T-helper 2 cell (primary cell): Measurements from ENCODE around the gene EFCAB11.

Experiments used
- DNase-seq, 5 experiments: peaks; one replicate each; pipeline versions ENCODE4 v3.0.0 to v3.0.0-alpha.2; 2012 to 2022

The EFCAB11 gene

GRCh38 chr14:89811954-89812575 lies 142.5 kb downstream of the EFCAB11 start:
- no peak for DNase-seq

GRCh38 chr14:89810101-89810500 lies 144.4 kb downstream of the EFCAB11 start:
- no peak for DNase-seq

DNA sequence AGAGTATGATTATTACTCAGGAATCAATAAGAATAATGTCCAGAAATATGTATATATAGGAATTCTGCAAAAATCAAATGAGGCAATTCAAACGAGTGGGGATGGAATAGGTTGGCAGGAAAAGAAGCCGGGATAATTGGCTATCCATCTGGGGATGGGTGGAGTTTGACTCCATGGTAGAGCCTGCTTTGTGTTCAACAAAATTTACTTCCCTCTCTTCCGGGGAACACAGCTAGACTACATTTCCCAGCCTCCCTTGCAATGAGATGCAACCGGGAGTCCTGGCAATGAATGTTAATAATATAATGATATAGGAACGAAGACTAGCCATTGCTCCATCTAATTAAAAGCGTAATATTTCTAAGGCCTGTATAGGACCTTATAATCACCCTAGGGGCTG lies 146.6 kb downstream of the EFCAB11 start:
- DNase-seq: no peak

DNA sequence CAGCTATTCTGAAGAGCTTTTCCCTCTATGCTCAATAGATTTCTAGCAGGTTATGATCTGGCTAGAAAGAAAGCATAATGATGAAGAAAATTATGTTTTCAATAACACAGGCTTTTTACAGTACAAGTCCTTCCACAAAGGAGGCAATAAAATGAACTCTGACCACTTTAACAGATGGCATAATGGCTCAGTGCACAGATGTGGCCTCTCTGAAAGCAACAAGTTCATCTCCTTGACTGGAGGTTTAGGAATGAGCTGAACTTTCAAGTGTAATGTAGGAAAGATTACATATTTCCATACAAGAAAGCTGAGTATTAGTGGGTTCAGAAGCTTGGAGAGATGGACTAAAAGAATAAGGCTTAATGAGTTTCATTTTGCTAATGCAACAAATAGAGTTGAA lies 147.4 kb downstream of the EFCAB11 start:
- no peak for DNase-seq

- DNase-seq: no peak
Observed at GRCh38 chr14:89806451-89806850, 148.1 kb downstream of the EFCAB11 start.

DNA sequence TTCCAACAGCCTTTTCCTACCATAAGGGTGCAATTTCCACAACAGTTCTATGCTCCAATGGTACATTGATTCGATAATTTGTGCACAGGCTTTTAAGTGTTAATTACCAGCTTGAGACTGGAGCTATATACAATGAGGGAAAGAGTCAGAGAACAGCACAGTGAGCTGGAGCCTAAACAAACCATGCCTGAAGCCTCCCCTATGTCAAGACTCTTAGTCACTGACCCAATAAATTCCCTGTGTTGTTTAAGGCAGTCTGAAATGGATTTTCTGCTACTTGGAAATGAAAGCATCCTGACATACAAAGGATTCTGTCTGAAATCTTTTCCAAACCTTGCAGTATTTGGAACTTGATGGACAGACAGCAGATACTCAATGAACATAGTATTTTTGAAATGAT lies 149.0 kb downstream of the EFCAB11 start:
- DNase-seq: no peak

GRCh38 chr14:89803542-89803941 lies 151.0 kb downstream of the EFCAB11 start:
- DNase-seq: no peak

- DNase-seq: no peak
Observed at GRCh38 chr14:89801136-89801535, 153.4 kb downstream of the EFCAB11 start.

GRCh38 chr14:89798212-89798773 lies 156.2 kb downstream of the EFCAB11 start:
- DNase-seq: no peak

DNA sequence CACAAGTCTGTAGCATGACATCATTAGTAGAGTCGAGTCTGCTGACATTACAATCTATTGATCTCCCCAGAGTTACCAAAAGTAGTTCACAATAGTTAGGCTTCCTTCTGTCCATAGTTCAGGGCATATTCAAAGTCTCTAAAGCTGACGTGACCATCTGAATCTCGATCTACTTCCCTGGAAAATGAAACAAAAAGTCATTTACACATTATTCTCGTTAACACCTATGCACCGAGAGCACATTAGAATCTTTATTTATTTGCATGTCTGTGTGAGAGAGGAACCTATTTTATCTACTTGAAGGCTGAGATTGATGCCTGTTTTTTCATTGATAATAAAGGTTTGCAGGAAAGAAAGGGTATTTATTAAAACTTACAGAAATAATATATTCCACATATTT lies 157.4 kb downstream of the EFCAB11 start:
- DNase-seq: no peak

- no peak for DNase-seq
Observed at GRCh38 chr14:89794096-89794495, 160.4 kb downstream of the EFCAB11 start.

- DNase-seq: no peak
Observed at GRCh38 chr14:89793367-89793716, 161.2 kb downstream of the EFCAB11 start.

GRCh38 chr14:89792489-89793366 lies 161.8 kb downstream of the EFCAB11 start:
- no peak for DNase-seq

DNA sequence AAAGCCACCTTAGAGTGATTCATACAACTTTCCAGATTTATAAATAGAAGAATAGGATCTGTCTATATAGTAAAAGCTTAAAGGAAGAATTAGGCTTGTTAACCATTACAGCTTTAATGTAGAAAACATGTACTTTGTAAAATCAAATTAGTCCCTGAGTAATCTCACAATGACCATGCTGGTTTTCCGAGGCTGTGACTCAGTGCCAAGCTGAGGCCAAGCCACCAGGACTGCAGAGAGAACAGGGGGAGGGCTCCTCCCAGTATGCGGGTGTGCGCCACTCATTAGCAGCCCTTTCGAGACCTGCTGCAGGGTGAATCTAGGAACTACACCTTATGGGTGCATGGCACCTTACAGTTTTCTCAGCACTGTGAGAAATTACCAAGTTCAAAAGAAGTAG lies 167.0 kb downstream of the EFCAB11 start:
- no peak for DNase-seq

- no peak for DNase-seq
Observed at GRCh38 chr14:89781046-89781445, 173.5 kb downstream of the EFCAB11 start.

GRCh38 chr14:89779707-89780106 lies 174.8 kb downstream of the EFCAB11 start:
- DNase-seq: no peak

- no peak for DNase-seq
Observed at GRCh38 chr14:89775946-89776345, 178.6 kb downstream of the EFCAB11 start.

DNA sequence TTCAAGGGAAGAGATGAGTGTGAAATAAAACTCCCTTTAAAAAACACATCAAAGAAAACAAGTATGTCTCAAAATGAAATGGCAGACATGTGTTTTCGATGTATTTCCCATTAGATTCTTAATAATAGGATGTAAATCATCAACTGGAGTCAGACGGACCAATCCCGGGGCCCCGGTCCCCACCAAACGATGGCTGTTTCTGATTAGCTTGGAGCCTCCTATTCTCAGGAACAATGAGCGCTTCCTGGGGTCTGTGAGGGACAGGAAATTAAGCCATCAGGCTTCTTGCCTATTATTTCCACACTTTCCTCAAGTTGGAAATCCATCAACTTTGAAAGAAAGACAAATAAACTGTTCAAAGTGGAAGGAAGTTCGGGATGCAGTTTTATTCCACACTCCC lies 179.4 kb downstream of the EFCAB11 start:
- no peak for DNase-seq

- peak in 4 of 5 experiments; percentile 8 to 88 (median 48) for DNase-seq
Observed at GRCh38 chr14:89773644-89774316, 180.8 kb downstream of the EFCAB11 start.

DNA sequence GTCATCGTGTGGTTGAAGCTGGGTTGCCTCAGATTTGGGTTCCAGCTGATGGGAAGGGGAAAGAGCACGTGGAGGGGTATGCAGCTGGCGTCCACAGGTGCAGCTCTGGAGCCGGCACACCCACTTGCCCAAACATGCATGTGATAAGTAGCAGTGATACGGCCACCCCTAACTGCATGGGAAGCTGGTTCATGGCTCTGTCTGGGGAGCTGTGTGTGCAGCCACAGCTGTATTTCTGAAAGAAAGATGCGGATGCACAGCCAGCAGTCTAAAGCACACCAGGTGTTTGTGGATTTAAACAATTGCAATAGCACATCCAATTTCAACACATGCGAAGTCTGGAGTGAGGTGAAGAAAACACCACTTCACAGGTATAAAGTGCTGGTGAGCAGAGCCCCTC lies 181.4 kb downstream of the EFCAB11 start:
- DNase-seq: no peak

DNA sequence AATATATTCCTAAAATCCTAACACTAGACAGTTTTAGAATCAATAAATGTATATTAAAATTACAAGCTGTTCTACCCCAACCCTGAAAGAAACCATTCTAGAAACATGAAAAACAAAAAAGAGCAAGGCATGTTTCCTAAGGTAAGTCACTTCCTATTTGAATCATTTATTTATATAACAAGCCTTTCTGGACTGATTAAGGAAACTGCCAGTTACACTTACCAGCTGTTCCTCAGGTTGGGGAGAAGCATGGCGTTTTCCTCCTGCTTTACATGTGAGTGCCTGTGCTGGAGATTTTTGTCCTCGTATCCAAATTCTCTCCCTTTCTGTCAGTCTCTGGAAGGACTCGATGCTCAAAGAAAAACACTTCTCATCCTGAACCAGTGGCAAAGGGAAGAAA lies 183.3 kb downstream of the EFCAB11 start:
- DNase-seq: no peak

DNA sequence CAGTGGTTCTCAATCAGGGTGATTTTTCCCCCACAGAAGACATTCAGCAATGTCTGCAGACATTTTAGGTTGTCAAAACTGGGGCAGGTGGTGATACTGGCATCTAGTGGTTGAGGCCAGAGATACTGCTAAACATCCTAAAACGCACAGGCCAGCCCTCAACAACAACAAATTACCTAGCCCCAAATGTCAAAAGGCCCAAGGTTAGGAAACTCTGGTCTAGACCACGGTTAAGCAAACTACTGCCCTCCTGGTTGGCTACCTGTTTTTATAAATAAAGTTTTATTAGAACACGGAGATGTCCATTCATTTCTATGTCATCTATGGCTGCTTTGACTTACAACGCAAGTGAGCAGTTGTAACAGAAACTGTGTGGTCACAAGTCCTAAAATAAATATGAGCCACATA lies 186.7 kb downstream of the EFCAB11 start:
- DNase-seq: peak in 4 of 5 experiments; percentile 33 to 88 (median 40)

GRCh38 chr14:89767131-89767530 lies 187.4 kb downstream of the EFCAB11 start:
- peak in 1 of 5 experiments; percentile 30 for DNase-seq
